Urinary bladder (tissue), 4 donors: ENCODE data around the gene ATXN1. TPM values are rescaled to one million over a fixed set of nuclear protein-coding genes. Genes with fewer than 3 reads are reported as not detected.

Source experiments
- DNase-seq: peaks from one replicate; pipeline ENCODE4 v3.0.0-alpha.2; 2015; ENCODE audit errors: extremely low spot score
- H3K27ac ChIP-seq: one replicate; pipeline ENCODE4 v1.5.1; 2013; ENCODE audit warnings: low read depth, mild to moderate bottlenecking, moderate library complexity
- H3K36me3 ChIP-seq: one replicate; pipeline ENCODE4 v1.6.1; 2013; ENCODE audit warnings: mild to moderate bottlenecking, moderate library complexity; ENCODE audit not compliant: insufficient read depth
- H3K4me1 ChIP-seq: one replicate; pipeline ENCODE4 v1.6.1; 2013; ENCODE audit warnings: mild to moderate bottlenecking, moderate library complexity; ENCODE audit not compliant: insufficient read depth
- H3K4me3 ChIP-seq: one replicate; pipeline ENCODE4 v1.5.1; 2013; ENCODE audit warnings: low read depth, low read length
- WGBS: extraction: QIAGEN DNeasy Blood & Tissue Kit; methylation state at CpG from one replicate; pipeline ENCODE4 v1.1.7; 2013; 5-methylcytosine and 5-hydroxymethylcytosine counted together
- polyA plus RNA-seq: library from polyadenylated mRNA; stranded (reverse); fragments of 200-250 nt; gene quantifications from one replicate; pipeline ENCODE4 v1.2.3, GENCODE V29; 2013
- total RNA-seq: library from RNA; depleted of rRNA; stranded (reverse); fragments of >200 nt; gene quantifications from one replicate; pipeline ENCODE4 v1.2.3, GENCODE V29; 2014
- donor health status: healthy with polysubstance abuse.
- donor health status: healthy.

Gene ATXN1
- total and polyA plus RNA-seq, 2 donors = 15.8 to 137 TPM

- DNase-seq = no peak
- H3K4me1 ChIP-seq = no peaks in the 10 kb centered on the region
- no peak overlapping the region for H3K4me3 ChIP-seq
- WGBS = 81% methylated on average over 5 of the region's 5 CpGs
- no peak overlapping the region for H3K27ac ChIP-seq
- no peaks in the 10 kb centered on the region for H3K36me3 ChIP-seq
Measured at GRCh38 chr6:16518265-16518664, 243.0 kb downstream of the ATXN1 start.

DNA sequence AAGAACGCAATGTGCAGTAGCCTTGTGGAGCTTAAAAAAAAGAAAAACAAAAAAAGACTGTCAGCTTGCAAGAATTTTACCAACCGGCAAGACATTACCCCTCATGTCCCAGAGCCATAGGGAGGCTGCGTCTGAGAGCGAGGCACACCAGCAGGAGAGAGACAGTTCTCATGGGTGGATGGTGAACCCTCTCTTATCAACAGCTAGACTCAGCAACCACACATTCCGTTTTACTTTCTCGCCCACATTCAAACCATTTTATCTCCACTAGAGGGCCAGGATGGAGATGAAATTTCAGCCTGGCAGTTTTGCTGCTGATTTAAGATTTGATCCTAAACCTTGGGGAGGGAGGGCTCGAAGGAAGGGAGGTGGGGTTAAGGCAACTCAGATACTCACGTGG is 247.0 kb downstream of the ATXN1 start:
- no peaks in the 10 kb centered on the region for H3K36me3 ChIP-seq
- H3K27ac ChIP-seq = no peak overlapping the region
- DNase-seq = no peak
- H3K4me1 ChIP-seq = no peaks in the 10 kb centered on the region
- H3K4me3 ChIP-seq = no peak overlapping the region
- WGBS = 23% methylated on average over 8 of the region's 8 CpGs

DNA sequence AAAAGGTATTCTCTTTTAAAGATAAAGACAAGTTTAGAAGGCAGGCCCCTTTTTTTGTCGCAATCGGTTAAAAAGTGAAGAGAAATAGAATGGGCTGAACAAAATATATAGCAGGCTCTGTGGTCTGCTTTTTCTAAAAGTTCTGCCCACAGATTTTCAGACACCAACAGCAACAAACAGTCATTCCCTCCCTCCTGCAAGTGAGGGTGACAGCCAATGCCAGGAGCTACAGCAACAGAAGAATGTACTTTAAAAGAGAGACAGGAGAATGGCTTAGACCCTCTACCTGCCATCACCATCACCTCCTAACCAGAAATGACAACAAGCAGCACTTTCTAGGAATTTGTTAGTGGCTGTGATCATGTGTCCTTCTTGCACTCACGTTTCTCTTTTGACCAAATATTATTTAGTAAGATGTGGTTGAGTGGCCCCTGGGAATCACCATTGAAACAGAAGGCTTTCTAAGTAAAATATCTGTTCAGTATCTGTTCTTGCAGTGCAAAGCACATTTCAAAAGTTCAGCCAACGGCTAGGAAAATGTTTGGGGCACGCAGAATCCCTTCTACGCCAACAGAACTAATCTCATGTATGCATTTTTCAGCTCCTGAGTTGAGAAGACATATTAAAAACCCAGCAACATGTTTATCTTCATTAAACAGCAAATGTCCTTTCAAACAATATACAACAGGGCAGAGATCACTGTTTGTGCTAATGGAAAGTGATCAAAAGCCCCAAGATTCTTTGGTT is 248.5 kb downstream of the ATXN1 start:
- 47% methylated on average over 6 of the region's 6 CpGs for WGBS
- Histone ChIP-seq H3K4me1 (no peaks in the 10 kb centered on the region), H3K4me3 (no peak overlapping the region), H3K36me3 (no peaks in the 10 kb centered on the region), H3K27ac (no peak overlapping the region)
- DNase-seq = no peak

GRCh38 chr6:16511723-16512489 is 249.4 kb downstream of the ATXN1 start:
- 55% methylated on average over 10 of the region's 10 CpGs for WGBS
- no peak for DNase-seq
- H3K27ac ChIP-seq = no peak overlapping the region
- H3K36me3 ChIP-seq = no peaks in the 10 kb centered on the region
- no peaks in the 10 kb centered on the region for H3K4me1 ChIP-seq
- no peak overlapping the region for H3K4me3 ChIP-seq

DNA sequence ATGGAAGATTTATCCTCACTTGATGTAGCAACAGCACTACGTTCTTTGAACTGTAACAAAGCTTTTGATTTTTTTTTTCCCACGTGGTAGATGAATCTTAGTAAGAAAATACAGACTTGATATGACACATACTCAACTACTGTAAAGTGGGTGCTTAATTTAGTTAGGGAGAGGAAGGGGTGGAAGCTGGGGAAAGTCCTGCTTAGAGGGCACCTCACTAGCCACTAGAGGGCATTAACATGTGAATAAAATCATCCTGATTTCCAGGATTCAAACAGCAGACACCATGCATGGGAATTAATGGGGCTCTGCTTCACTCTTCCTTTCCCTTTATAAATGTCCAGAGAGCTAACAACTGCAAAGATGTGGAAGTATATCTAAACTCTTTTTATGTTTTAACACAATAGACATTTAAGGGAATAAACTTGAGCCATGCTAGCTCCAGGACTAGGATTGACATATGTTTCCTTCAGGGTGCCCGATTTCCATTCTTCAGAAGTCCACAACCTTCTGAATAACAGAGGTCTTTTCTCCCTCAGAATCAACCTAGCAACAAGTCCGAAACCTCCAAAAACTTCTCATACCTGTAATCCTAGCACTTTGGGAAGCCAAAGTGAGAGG is 250.1 kb downstream of the ATXN1 start:
- no peak for DNase-seq
- WGBS = 62% methylated on average over 4 of the region's 4 CpGs
- H3K27ac ChIP-seq = no peak overlapping the region
- H3K4me3 ChIP-seq = no peak overlapping the region
- no peaks in the 10 kb centered on the region for H3K36me3 ChIP-seq
- H3K4me1 ChIP-seq = no peaks in the 10 kb centered on the region

DNA sequence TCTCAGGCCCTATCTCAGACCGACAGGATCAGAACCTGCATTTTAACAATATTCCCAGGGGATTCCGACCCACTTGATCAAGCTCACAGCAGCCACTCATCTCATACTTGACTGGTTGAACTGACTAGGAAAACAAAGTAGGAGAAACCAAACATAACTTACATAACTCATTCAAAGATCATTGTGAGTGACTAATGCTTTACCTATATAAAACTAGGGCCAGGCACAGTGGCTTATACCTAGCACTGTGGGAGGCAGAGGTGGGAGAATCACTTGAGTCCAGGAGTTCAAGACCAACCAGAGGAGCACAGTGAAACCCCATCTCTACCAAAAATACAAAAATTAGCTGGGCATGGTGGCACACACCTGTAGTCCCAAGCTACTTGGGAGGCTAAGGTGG is 251.0 kb downstream of the ATXN1 start:
- H3K36me3 ChIP-seq = no peaks in the 10 kb centered on the region
- H3K27ac ChIP-seq = no peak overlapping the region
- H3K4me3 ChIP-seq = no peak overlapping the region
- no peaks in the 10 kb centered on the region for H3K4me1 ChIP-seq
- DNase-seq = no peak
- WGBS = 89% methylated on average over 2 of the region's 2 CpGs

GRCh38 chr6:16508959-16509358 is 252.3 kb downstream of the ATXN1 start:
- DNase-seq = no peak
- Histone ChIP-seq H3K27ac (no peak overlapping the region), H3K4me1 (no peaks in the 10 kb centered on the region), H3K4me3 (no peak overlapping the region), H3K36me3 (no peaks in the 10 kb centered on the region)
- WGBS = 79% methylated on average over 1 of the region's 1 CpG

GRCh38 chr6:16505711-16506357 is 255.4 kb downstream of the ATXN1 start:
- peak; percentile 80 for DNase-seq
- Histone ChIP-seq H3K4me1 (no peaks in the 10 kb centered on the region), H3K27ac (no peak overlapping the region), H3K4me3 (no peak overlapping the region), H3K36me3 (no peaks in the 10 kb centered on the region)
- 28% methylated on average over 9 of the region's 9 CpGs for WGBS

DNA sequence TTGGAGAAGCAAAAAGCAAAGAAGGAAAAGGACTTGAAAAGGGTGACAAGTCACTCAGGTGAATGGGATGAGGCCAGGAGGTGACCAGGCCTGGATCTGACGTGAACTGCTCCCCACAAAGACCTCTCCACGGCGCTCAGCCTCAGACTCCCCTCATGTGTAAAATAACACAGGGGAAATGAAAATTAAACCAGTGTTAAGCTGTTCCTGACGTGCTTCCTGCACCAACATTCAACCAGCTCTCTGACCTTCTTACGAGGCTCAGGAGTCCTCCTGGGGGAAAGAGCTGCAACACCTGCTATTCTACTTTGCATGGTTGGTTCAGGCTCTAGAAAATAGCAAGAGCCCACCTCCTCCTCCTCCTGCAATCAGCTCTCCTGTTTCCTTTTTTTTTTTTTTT is 256.7 kb downstream of the ATXN1 start:
- no peak overlapping the region for H3K27ac ChIP-seq
- WGBS = 81% methylated on average over 5 of the region's 5 CpGs
- no peaks in the 10 kb centered on the region for H3K36me3 ChIP-seq

DNA sequence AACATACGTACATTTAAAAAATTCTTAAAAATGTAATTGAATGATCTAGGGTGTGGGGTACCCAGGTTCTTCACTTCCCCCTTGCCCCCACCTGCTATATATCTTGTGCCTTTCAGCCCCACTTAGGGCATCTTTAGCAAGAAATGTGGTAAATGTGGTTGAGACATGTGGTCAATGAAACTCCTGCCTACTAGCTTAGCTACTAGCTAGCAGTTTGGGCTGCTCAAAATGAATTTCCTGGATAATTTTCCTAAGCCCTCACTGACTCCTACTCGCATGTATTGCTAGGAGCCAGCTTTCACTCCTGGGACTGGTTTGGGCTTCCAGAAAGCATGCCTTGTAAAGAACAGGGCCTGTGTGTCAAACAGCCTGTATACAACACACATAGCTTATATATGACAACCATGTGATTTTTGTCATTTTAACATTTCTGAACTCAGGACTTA is 257.3 kb downstream of the ATXN1 start:
- Histone ChIP-seq H3K36me3 (no peaks in the 10 kb centered on the region), H3K4me3 (no peak overlapping the region), H3K4me1 (no peaks in the 10 kb centered on the region), H3K27ac (no peak overlapping the region)
- 76% methylated on average over 2 of the region's 2 CpGs for whole genome bisulfite sequencing
- DNase-seq = no peak

More for the DNA sequence above, 256.7 kb downstream of the ATXN1 start:
- no peak for DNase-seq
- no peak overlapping the region for H3K4me3 ChIP-seq
- no peaks in the 10 kb centered on the region for H3K4me1 ChIP-seq

DNA sequence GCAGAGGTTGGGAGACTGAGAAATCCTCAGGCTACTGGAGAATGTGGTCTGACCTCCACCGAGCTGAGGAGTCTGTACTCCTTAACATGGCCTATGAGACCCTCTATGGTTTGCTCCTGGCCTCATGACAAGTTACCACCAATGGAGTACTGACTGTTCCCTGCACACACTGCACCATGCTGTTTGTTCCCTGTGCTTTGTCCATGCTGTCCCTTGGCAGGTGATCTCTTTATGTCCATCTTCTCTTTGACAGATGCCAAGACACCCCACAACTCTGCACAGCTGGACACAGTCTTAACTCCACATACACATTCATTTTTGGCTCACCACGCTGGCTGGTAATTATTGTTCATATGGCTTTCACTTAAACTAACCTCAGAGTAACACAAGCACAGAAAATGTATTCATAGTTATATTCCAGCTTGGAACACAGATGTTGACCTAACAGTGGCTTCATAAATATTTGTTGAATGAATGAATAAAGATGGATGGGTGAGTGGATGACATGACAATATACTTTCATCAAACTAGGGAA is 258.0 kb downstream of the ATXN1 start:
- DNase-seq = no peak
- no peak overlapping the region for H3K27ac ChIP-seq
- no peak overlapping the region for H3K4me3 ChIP-seq
- no peaks in the 10 kb centered on the region for H3K4me1 ChIP-seq
- WGBS = 88% methylated on average over 2 of the region's 2 CpGs
- H3K36me3 ChIP-seq = no peaks in the 10 kb centered on the region

- no peak for DNase-seq
- H3K36me3 ChIP-seq = no peaks in the 10 kb centered on the region
- no peak overlapping the region for H3K4me3 ChIP-seq
- no peak overlapping the region for H3K27ac ChIP-seq
- no peaks in the 10 kb centered on the region for H3K4me1 ChIP-seq
Measured at GRCh38 chr6:16498957-16499356, 262.3 kb downstream of the ATXN1 start.

DNA sequence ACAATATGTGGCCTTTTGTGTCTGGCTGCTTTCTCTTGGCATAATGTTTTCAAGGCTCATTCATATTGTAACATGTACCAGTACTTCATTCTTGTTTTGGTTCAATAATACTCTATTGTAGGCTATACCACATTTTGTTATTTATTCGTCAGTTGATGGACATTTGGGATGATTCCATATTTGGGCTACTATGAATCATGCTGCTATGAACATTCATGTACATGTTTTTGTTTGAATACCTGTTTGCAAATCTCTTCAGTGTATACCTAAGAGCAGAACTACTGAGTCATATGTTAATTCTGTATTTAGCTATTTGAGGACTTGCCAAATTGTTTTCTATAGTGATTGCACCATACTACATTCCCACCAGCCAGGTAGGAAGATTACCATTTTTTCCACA is 263.0 kb downstream of the ATXN1 start:
- Histone ChIP-seq H3K4me1 (no peaks in the 10 kb centered on the region), H3K4me3 (no peak overlapping the region), H3K36me3 (no peaks in the 10 kb centered on the region), H3K27ac (no peak overlapping the region)
- no peak for DNase-seq
- WGBS = 81% methylated on average over 1 of the region's 1 CpG
